Testis (tissue), 2 donors: Measurements from ENCODE around the gene UBE2E1.

ENCODE experiments used
- CTCF ChIP-seq, 3 experiments: fragments of 450-650 bp in 2 of 3; fragments of 200-600 bp in 1 of 3; sonication (generic) in 1 of 3; IDR thresholded peaks; one replicate each; pipeline ENCODE4 v1.5.1; 2016 to 2019; ENCODE audit warnings: antibody characterized with exemption in 3 of 3, mild to moderate bottlenecking in 2 of 3, moderate library complexity in 1 of 3
- POLR2A ChIP-seq: fragments of 450-650 bp; IDR thresholded peaks from one replicate; pipeline ENCODE4 v1.6.1; 2017; ENCODE audit warnings: antibody characterized with exemption, mild to moderate bottlenecking, moderate library complexity

GRCh38 chr3:23885210-23885609 is 79.5 kb downstream of the UBE2E1 start:
- TF ChIP-seq CTCF (IDR thresholded peaks at IDR 0.05) (no peak), POLR2A (no peak)
